Heart left ventricle (tissue), 16 donors: ENCODE results near the gene CHERP. TPM values are rescaled to one million over a fixed set of nuclear protein-coding genes. Genes with fewer than 3 reads are reported as not detected.
A peak's percentile ranks its signal among the peaks of the same experiment; 100 is the strongest.

ENCODE experiments used
- ATAC-seq, 4 donors: fragments of 200-7000 bp; cut with Tn5 transposase; one replicate each; pipeline ENCODE4 v1.9.1; 2020 to 2022; ENCODE audit warnings: moderate library complexity in 4 of 4, mild to moderate bottlenecking in 3 of 4, moderate number of reproducible peaks in 1 of 4
- DNase-seq, 5 donors: peaks; one replicate each; pipeline ENCODE4 v3.0.0-alpha.2; 2020
- H3K27ac ChIP-seq, 12 donors: fragments of 200-600 bp; sonication (generic) in 4 of 12; one replicate each; pipeline versions ENCODE4 v1.5.0 to v1.8.0; 2016 to 2022; ENCODE audit warnings: mild to moderate bottlenecking in 2 of 12
- H3K27me3 ChIP-seq, 9 donors: fragments of 200-600 bp; sonication (generic) in 2 of 9; one replicate each; pipeline versions ENCODE4 v1.5.1 to v1.8.0; 2016 to 2022; ENCODE audit warnings: mild to moderate bottlenecking in 3 of 9
- H3K36me3 ChIP-seq, 9 donors: fragments of 200-600 bp; sonication (generic) in 2 of 9; one replicate each; pipeline versions ENCODE4 v1.5.0 to v1.8.0; 2018 to 2022; ENCODE audit warnings: mild to moderate bottlenecking in 2 of 9
- H3K4me1 ChIP-seq, 12 donors: fragments of 200-600 bp; sonication (generic) in 4 of 12; one replicate each; pipeline versions ENCODE4 v1.5.0 to v1.8.0; 2016 to 2022; ENCODE audit warnings: mild to moderate bottlenecking in 3 of 12
- H3K4me3 ChIP-seq, 12 donors: fragments of 200-600 bp; sonication (generic) in 4 of 12; one replicate each; pipeline versions ENCODE4 v1.5.0 to v1.8.0; 2017 to 2022; ENCODE audit warnings: mild to moderate bottlenecking in 9 of 12, moderate library complexity in 4 of 12
- H3K9me3 ChIP-seq, 12 donors: fragments of 200-600 bp; sonication (generic) in 4 of 12; one replicate each; pipeline versions ENCODE4 v1.5.0 to v1.8.0; 2016 to 2022; ENCODE audit warnings: mild to moderate bottlenecking in 1 of 12
- CTCF ChIP-seq, 12 donors: fragments of 200-600 bp; sonication (generic) in 4 of 12; IDR thresholded peaks; one replicate each; pipeline versions ENCODE4 v1.5.0 to v1.8.0; 2018 to 2022; ENCODE audit warnings: antibody characterized with exemption in 12 of 12, mild to moderate bottlenecking in 5 of 12
- POLR2A ChIP-seq, 2 donors: fragments of 450-650 bp; IDR thresholded peaks; one replicate each; pipeline ENCODE4 v1.6.1; 2017; ENCODE audit warnings: antibody characterized with exemption in 2 of 2, mild to moderate bottlenecking in 2 of 2, moderate library complexity in 2 of 2
- WGBS, 4 donors: extraction: QIAGEN DNeasy Blood & Tissue Kit in 2 of 4; methylation state at CpG; one replicate each; pipeline versions ENCODE4 v1.1.5 to v1.1.7; 2013 to 2018; 5-methylcytosine and 5-hydroxymethylcytosine counted together
- intact Hi-C, 10 donors: fragments of 100-400 bp; cut with DNase I; formaldehyde crosslinking; loops; one replicate each; pipeline versions ENCODE4 v1.11.1 to v1.14.2; 2022
- polyA plus RNA-seq, 2 donors: library from polyadenylated mRNA; stranded (reverse); fragments of 200-250 nt; gene quantifications; one replicate each; pipeline ENCODE4 v1.2.3, GENCODE V29; 2013
- total RNA-seq, 9 donors: library from RNA; depleted of rRNA in 2 of 9; stranded (reverse); fragments of >200 nt in 2 of 9; fragmentation: NEBNext Ultra II Directional in 3 of 9; extraction: Animal tissue kit (Norgen Biotek cat#: 25700) in 3 of 9; gene quantifications; one replicate each; pipeline versions ENCODE4 v1.1.0 to v1.2.4, GENCODE V29; 2016 to 2023
- donor health status: ischemic (EF 13 %, LVEDD 7.1; RV severe dilation, severe dysfunction).
- donor health status: healthy with polysubstance abuse.
- donor health status: DM: no; HTN: yes; CAD: no.
- donor health status: DM: no; HTN: no; CAD: no.
- donor health status: ischemic (EF 25% LVEDD 6.9; RV normal size, moderate dysfunction).
- donor health status: ischemic (EF 25% LVEDD 5.7; RV mildly dilated, moderate dysfunction).
- donor health status: healthy.
- donor health status: DM: yes; HTN: yes; CAD: no.
- donor health status: ischemic (EF 35%, LVEDD 5.7; RV mildly dilated, moderate dysfunction).
- donor health status: nonischemic (EF 11% LVEDD 7.7; RV severe dilation, severe dysfunction).
- donor health status: DM: yes; HTN: yes; CAD: no.
- donor health status: PGD.
- donor health status: ischemic (EF 29% LVEDD 5.4; RV normal size, mild dysfunction).
- donor health status: nonischemic (EF 23%, LVEDD 6.1; RV moderate dilation, normal function).

The CHERP gene
- total and polyA plus RNA-seq, 11 donors: 5.7 to 24.6 (median 16.1) TPM

- peaks cover 4 to 65% (median 34%) of the 10 kb centered on the region in 12 donors for H3K4me1 ChIP-seq
- ATAC-seq (no peak), DNase-seq (peak in 1 of 5 donors; percentile 55)
- peaks cover 0 to 58% (median 36%) of the 10 kb centered on the region in 9 donors for H3K36me3 ChIP-seq
- WGBS, 4 donors: 81 to 90% (median 86%) methylated on average over 34 to 52 of the region's 52 CpGs
- peak overlapping the region in 2 of 12 donors; percentile 24 to 46 for H3K27ac ChIP-seq
- no peaks in the 10 kb centered on the region for H3K9me3 ChIP-seq
- no peak overlapping the region for H3K4me3 ChIP-seq
- no peaks in the 10 kb centered on the region for H3K27me3 ChIP-seq
- intact Hi-C loops: loop anchor here in 1 of 10 donors (5.0 kb wide), 1 partner anchor 45 kb away; no protein-coding TSS in a partner anchor
- TF ChIP-seq POLR2A (IDR thresholded peaks at IDR 0.05) (no peak), CTCF (IDR thresholded peaks at IDR 0.05) (no peak)
Measured at GRCh38 chr19:16576690-16577530, 34.7 kb upstream of the CHERP start.

DNA sequence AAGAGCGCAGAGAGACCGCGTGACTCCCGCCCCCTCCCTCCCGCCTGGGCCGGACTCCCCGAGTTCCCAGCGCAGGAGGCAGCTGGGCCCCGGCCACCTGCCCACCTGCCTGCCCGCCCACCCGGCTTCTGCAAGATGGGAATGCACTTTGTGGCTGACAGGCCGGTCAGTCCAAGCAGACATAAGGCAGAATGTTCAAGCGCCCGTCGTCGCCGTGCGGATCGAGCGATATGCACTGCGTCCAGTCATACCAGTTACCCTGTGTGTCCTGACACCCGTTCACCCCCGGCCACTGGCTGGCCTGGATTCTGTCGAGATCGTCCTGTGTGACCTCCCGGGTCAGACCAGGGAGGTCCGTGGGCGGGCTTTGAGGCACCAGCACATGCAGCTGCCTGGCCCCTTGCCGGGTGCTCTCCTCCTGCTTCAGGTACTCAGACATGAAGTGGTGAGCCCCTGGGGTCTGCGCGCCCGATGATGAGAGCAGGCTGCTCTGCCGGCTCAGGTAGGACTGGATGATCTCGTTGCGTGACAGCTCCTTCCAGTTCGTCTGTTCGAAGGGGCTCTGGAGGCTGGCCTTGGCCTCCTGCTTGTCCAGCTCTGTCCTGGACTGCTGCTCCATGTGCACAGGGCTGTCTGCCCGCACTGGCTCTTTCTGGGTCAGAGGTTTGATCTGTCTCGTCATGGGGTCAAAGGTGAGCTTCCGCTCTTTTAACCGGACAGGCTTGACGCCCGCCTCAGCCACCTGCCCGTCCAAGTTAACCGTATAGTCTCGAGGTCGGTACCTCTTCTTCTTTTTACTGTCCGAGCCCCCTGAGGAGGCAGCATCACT is 33.8 kb upstream of the CHERP start:
- 82 to 88% (median 85%) methylated on average over 35 to 48 of the region's 48 CpGs for WGBS, 4 donors
- Histone ChIP-seq H3K27me3 (no peaks in the 10 kb centered on the region), H3K4me3 (no peak overlapping the region), H3K9me3 (no peaks in the 10 kb centered on the region), H3K27ac (no peak overlapping the region), H3K36me3 (peaks cover 0 to 58% (median 36%) of the 10 kb centered on the region in 9 donors), H3K4me1 (peaks cover 7 to 62% (median 33%) of the 10 kb centered on the region in 12 donors)
- DNase-seq (no peak), ATAC-seq (no peak)
- intact Hi-C loops: loop anchor here in 1 of 10 donors (5.0 kb wide), 1 partner anchor 46 kb away; no protein-coding TSS in a partner anchor
- no peak for TF ChIP-seq CTCF (IDR thresholded peaks at IDR 0.05)
- no peak for TF ChIP-seq POLR2A (IDR thresholded peaks at IDR 0.05)

DNA sequence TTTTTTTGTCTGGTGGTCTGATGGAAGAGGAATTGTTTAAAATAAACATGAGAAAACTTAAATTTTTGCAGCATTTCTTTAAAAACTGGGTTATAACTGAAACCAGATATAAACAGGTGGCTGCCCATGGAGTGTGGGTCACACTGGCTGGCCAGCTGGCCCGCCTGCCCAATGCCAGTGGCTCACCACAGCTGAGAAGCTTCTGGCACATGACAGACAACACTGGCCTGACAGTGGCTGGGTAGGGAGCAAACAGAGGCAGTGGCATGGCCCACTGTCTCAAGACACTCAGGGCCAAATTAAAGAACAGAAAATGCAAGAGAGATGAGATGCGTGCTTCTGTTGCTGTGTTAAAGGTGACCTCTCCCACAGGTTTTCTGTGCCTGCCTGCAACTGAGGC is 33.0 kb upstream of the CHERP start:
- no peaks in the 10 kb centered on the region for H3K9me3 ChIP-seq
- WGBS, 4 donors: 90 to 94% (median 91%) methylated on average over 2 of the region's 2 CpGs
- DNase-seq (no peak), ATAC-seq (no peak)
- TF ChIP-seq POLR2A (IDR thresholded peaks at IDR 0.05) (no peak), CTCF (IDR thresholded peaks at IDR 0.05) (no peak)
- H3K27me3 ChIP-seq: no peaks in the 10 kb centered on the region
- no peak overlapping the region for H3K27ac ChIP-seq
- peaks cover 0 to 59% (median 36%) of the 10 kb centered on the region in 9 donors for H3K36me3 ChIP-seq
- H3K4me3 ChIP-seq: no peak overlapping the region
- intact Hi-C loops: loop anchor here in 1 of 10 donors (5.0 kb wide), 1 partner anchor 47 kb away; no protein-coding TSS in a partner anchor
- peaks cover 7 to 62% (median 31%) of the 10 kb centered on the region in 12 donors for H3K4me1 ChIP-seq
